ENCODE results near the gene BTBD18. TPM values are rescaled to one million over a fixed set of nuclear protein-coding genes. Genes with fewer than 3 reads are reported as not detected.
A peak's percentile ranks its signal among the peaks of the same experiment; 100 is the strongest.

Gene BTBD18
- total RNA-seq, 1 experiment from 2014 or later = not detected

GRCh38 chr11:57698843-57699365 is 52.7 kb downstream of the BTBD18 start:
- DNase-seq (ENCODE audit: low spot score) = peak; percentile 34
- in situ Hi-C loops (cut with HindIII; ENCODE audit: low sequenced_read_pairs) = no loop called here

Other genes with a start within 250 kb of the BTBD18 start
- gene SLC43A1, start 236.1 kb downstream of the BTBD18 start, total RNA-seq (2014; rRNA removed; shearing (Covaris generic)) = 8.8 and 15.1 TPM in 2 replicates
- gene TIMM10, start 221.1 kb downstream of the BTBD18 start, total RNA-seq (2014; rRNA removed; shearing (Covaris generic)) = 36.2 and 53.0 TPM in 2 replicates
- gene SMTNL1, start 214.2 kb downstream of the BTBD18 start, total RNA-seq (2014; rRNA removed; shearing (Covaris generic)) = not detected in 2 replicates
- gene UBE2L6, start 184.1 kb downstream of the BTBD18 start, total RNA-seq (2014; rRNA removed; shearing (Covaris generic)) = 35.9 and 40.3 TPM in 2 replicates
- gene SERPING1, start 154.1 kb downstream of the BTBD18 start, total RNA-seq (2014; rRNA removed; shearing (Covaris generic)) = 22.3 and 22.8 TPM in 2 replicates
- gene YPEL4, start 101.9 kb downstream of the BTBD18 start, total RNA-seq (2014; rRNA removed; shearing (Covaris generic)) = 2.1 TPM in 1 of 2 replicates, not detected in the other
- 30.5 and 33.9 TPM in 2 replicates for gene CLP1, start 94.1 kb downstream of the BTBD18 start, total RNA-seq (2014; rRNA removed; shearing (Covaris generic))
- gene ZDHHC5, start 83.7 kb downstream of the BTBD18 start, total RNA-seq (2014; rRNA removed; shearing (Covaris generic)) = 46.5 and 49.0 TPM in 2 replicates
- gene MED19, start 39.6 kb downstream of the BTBD18 start, total RNA-seq (2014; rRNA removed; shearing (Covaris generic)) = 28.9 and 40.7 TPM in 2 replicates
- gene TMX2, start 39.2 kb downstream of the BTBD18 start, total RNA-seq (2014; rRNA removed; shearing (Covaris generic)) = 104 and 145 TPM in 2 replicates
- 184 and 229 TPM in 2 replicates for gene SELENOH, start 10.3 kb downstream of the BTBD18 start, total RNA-seq (2014; rRNA removed; shearing (Covaris generic))
- 33.5 and 47.7 TPM in 2 replicates for gene CTNND1, start 10.0 kb upstream of the BTBD18 start, total RNA-seq (2014; rRNA removed; shearing (Covaris generic))